HG03066 (cell line): ENCODE measurements around the gene CYFIP1.

ENCODE experiments used
- ATAC-seq: cut with Tn5 transposase; IDR thresholded peaks from one replicate; pipeline ENCODE4 v1.9.1; 2021; ENCODE audit warnings: low read depth; ENCODE audit not compliant: unreplicated experiment

CYFIP1 gene

DNA sequence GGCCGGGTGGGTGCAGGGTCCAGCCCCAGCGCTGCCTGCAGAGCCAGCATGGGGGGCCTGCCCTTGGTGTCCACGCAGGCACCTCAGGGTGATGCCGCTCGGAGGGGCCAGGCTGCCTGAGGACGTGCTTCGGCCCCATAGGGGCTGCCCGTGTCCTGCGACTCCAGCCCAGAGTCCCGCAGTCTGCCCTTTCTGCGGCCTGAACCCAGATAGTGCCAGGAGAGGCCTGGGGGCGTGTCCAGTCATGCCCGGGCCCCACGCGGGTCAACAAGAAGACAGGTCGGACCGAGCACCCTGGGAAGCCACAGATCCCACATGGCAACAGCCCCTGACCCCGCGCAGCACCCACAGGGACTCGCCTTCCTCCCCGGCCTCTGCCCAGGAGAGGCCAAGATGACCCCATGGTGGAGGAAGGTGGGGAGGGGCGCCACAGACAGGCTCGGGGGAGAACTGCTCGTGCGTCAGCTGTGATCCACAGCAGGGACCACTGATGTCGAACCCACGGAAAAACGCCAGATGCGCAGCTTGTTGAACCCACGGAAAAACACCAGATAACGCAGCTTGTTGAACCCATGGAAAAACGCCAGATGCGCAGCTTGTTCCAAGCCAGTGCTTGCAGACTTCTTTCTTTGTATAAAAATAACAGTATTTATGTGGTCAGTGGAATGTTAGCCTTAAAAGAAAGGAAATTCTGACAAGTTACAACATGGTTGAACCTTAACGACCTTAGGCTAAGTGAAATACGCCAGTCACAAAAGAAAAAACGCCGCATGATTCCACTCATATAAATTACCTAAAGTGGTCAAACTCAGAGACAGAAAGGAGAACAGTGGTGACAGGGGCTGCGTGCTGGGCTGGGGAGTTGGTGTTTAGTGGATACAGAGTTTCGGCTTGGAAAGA lies 28.5 kb downstream of the CYFIP1 start:
- no peak for ATAC-seq

DNA sequence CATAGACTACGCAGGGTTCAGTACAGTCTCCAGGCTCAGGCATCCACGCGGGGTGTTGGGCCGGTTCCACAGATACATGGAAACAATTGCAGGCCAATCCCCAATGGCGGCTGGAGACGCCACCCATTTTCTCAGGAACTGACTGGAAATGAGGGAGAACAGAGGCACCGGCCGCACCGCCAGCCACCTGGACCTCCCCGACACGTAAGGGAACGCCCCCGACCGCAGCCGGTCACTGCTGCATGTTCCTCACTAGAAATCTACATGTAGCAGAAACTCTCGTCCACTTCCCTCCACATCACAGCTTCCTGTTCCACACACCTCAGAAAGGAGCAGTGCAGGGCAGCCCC lies 29.2 kb downstream of the CYFIP1 start:
- ATAC-seq = no peak

DNA sequence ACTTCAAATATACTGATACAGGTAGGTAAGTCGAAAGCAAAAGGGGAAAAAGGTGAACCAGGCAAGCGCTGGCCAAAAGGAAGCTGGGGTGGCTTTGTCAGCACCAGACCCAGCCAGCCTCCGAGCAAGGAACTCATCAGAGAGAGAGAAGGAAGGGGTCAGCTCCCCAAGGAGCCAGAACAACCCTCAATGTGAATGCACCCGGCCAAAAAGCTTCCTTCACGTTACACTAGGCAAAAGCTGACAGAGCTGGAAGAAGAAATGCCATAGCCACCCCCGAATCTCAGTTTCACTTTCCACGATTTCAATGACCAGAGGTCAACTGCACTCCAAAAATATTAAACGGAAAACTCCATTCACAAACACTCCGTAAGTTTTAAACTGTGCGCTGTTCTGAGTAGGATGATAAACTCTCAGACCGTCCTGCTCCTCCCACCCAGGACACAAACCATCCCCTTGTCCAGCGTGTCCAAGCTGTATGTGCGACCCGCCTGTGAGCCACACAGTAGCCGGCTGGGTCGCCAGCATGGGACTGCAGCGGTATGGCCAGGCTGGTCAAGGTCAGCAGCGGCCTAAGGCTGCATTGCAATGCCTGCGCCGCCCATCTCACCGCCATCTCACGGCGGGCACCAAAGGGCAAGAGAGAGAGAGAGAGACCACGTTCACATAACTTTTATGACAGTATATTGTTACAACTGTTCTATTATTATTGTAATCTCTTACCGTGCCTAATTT lies 29.7 kb downstream of the CYFIP1 start:
- ATAC-seq = no peak

DNA sequence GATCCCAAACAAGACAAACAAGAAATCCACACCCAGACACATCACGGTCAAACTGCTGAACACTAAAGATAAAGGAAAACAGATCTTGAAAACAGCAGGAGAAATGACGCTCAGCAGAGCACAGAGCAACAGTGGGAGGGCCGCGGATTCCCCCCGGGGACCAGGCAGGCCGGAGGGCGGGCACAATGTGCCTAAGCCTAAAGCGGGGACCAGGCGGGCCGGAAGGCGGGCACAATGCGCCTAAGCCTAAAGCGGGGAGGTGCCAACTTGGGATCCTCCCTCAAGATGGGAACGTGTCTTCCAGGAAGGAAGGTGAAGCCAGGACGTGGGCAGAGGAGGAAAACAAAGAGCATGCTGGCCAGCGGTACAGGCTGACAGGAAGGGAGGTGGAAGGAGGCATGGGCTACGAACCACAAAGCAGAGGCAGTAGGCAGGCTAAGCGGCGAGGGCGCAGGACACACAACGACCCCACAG lies 31.1 kb downstream of the CYFIP1 start:
- peak; percentile 75 for ATAC-seq

DNA sequence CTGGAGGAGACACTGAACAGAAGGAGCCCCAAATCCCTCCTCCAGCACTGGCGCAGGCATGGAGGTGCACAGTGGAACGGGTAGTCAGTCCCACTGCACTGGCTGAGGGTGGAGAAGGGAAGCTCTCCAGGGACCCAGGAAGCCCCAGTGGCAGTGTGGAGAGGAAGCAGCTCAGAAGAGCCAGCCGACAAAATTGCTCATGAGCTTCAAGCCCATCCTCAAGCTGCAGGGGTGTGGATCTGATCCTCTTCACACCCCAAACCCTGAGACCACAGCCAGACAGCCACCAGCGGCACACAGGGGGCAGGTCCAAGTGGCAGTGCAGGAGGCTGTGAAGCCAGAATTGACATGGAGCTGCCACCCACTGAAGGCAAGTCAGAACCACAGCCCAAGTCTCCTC lies 32.1 kb downstream of the CYFIP1 start:
- ATAC-seq = no peak

DNA sequence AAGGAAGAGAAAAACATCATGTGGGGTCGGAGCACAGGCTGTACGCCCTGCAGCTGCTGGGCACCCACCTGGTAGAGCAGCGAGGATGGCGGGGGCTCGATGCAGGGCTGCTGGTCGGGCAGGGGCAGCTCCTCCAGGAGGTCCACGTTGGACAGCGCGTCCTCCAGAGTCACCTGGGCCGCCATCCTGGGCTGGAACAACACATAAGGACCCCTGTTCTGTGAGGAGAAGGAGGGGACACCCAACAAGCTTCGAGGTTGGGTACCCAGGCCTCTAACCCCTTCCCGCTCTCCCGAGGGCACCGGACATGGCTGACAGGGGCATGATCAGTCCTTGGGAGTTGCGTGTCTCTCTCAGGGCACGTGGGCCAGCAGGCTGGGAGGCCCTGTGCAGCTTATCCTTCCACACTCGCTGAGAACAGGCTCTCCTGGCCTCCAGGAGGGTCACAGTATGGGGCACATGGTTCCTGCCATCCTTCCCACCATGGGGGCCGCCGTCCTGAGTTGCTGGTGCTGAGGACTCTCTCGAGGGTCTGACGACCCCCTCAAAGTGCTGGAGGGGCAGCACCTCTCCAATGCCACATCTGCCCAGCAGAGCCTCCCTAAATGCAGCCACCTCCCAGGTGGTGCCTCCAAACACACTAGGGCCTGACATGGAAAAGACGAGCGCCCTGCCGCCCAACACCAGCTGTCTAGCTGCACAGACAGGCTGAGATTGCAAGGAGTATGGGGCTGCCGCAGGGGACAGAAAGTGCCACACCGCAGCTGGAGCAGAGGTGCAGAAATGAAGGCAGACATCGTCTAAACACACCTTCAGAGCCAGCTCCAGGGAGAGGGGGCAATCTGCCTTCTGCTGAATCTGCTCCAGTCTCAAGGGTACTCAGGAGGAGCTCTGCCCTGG lies 32.8 kb downstream of the CYFIP1 start:
- no peak for ATAC-seq

DNA sequence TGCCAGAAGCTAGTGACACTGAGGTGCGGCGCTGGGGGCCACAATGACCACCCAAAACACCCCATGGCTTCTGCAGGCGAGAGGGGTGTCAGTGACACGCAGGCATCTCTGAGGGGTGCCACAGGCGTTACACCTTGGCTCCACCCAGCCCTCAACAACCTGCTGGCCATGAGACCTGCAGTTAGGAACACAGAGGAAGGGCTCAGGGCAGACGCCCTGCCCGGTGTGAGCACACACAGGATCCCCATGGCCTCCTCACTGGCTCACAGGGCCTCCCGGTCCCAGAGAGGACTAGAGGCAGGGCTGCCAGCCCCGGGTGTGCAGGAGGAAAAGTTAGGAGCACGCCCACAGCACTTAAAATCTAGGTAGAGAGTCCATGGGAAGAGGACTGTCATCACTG lies 35.1 kb downstream of the CYFIP1 start:
- ATAC-seq = no peak

DNA sequence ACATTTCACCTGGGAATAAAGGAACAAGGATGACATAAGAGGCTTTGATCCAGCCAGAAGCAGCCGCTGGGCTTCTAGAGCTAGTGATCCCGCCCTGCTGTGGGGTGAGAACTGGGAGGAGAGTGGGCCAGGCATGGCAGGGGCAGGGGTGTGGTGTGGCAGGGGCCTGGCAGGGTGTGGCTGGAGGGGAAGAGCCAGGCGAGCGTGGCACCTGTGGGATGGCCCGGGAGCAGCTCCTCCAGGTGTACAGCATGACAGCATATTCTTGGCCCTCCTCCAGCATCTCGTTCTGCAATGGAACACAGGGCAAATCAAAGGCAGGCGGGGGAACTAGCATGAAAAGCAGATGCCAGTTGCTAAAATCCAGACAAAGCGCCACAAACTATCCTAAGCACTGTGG lies 35.5 kb downstream of the CYFIP1 start:
- ATAC-seq = no peak

DNA sequence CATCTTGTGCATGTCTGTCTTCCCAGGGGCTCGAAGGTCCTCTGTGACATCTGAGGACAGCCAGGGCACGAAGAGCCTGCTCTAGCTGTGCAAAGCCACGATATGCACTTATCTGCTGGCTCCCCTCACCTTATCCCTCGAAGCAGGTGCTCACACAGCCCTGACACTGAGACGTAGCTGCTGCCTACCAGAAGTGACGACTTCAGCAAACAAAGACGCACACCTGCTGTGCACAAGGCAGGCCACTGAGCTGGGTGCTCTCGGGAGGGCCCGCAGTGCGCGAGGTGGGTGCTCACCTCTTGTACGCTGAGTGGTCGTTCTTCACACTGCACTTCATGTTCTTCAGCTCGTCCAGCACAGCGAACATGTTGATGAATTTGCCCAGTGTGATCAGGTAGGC lies 37.3 kb downstream of the CYFIP1 start:
- no peak for ATAC-seq

DNA sequence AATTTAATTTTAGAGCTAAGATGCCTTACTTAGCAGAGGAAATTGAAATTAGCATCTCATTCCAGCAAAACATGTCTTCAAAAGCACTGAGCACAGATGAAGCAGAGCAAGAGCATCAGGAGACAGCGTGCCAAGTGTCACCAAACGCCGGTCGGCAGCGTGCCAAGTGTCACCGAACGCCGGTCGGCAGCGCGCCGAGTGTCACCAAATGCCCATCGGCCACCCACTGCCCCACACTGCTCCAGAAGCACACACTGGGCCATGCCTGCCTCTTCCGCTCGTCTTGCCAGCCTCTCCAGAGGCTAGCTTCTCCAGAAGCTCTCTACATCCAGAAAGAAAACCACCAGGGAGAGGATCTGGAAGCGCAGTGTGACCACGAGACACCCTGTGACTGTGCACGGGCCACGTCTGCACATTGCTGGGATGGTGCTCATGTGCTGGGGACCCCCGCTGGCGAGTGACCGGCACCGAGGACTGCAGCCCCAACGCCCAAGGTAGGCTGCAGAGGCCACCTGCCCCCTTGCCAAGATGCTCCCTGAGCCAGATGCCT lies 37.8 kb downstream of the CYFIP1 start:
- no peak for ATAC-seq

DNA sequence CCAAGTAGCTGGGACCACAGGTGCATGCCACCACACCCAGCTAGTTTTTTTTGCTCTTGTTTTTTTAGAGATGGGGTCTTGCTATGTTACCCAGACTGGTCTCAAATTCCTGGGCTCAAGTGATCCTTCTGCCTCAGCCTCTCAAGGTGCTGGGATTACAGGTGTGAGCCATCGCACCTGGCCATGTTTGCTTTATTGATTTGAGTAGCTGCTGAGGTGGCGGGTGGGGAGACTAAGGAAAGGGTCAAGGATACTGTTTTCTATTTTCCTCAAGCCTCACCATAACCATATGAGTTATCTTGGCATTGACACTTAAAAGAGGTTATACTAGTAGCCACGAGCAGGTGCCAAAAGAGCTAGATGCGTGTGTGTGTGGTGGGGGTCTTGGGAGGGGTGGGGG lies 39.0 kb downstream of the CYFIP1 start:
- ATAC-seq = no peak

DNA sequence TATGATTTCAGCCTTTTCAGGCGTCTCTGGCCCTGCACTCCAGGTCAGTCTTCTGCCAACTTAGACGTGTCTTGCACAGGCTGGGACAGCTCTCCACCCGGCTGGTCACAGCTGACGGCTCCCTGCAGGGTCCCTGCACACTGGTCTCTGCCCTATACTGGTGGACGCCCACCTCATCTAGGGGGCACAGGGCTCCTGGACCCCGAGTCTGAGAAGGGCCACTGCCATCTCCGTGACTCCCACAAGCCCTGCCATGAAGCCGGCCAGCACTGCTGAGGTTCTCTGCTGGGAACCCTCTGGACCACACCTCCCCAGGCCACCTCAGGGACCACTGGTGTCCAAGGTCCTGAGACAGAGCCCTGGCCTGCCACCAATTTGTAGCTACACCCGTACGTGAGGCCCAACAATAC lies 40.5 kb downstream of the CYFIP1 start:
- ATAC-seq = no peak

DNA sequence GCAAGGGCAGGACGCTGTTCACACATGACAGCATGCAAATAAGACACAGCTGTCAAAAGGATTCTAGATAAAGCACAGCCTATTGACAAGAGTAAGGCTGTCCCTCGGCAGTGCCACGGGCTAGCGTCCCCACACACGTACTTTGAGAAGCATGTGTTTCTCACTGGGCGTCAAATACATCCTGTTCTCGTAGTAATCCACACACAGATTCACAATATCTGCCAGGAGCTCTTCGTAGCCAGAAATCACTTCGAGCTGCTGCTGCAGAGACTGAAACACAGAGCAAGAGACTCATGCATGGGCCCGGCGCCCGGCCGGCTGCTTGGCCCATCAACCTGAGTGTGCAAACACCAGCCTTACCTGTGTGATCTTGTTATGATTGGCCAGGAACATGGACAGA lies 41.1 kb downstream of the CYFIP1 start:
- no peak for ATAC-seq

DNA sequence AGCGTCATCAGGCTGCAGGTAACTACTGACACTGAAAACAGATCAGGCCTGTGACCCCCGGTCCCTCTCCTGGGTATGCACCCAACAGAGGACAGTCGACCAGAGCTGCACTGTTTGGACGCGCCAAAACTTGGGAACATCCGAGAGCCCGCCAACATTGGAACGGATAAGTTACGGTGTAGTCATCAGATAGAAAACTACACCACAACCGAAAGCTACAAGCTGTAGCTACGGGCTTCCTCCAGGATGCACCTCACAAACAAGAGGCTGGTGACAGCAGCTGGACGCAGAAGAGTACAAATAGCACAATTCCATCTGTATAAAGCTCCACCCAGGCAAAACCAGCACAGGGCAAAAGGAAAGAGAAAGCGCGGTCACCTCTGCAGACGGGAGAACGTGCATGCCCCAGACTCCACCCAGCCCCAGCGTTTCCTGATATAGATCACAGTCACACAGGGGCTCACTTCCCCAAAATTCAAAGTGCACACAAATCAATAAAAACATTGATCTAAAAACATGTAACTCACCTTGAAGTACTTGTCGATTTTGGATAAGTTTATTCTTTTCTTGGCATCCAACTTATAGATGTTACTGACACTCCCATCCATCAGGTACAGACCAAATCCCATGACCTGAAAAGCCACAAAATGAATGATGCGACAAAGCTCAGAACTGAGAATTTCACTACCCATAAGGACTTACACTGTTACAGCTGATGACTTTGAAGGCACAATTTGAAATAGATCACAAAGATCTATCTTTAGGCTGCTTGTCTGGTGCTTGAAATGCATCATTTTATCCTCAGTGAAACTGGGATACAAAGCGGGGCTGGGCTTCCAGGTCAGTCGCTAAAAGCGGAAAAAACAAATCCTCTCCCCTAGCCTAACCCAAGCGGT lies 43.3 kb downstream of the CYFIP1 start:
- ATAC-seq = peak; percentile 98

DNA sequence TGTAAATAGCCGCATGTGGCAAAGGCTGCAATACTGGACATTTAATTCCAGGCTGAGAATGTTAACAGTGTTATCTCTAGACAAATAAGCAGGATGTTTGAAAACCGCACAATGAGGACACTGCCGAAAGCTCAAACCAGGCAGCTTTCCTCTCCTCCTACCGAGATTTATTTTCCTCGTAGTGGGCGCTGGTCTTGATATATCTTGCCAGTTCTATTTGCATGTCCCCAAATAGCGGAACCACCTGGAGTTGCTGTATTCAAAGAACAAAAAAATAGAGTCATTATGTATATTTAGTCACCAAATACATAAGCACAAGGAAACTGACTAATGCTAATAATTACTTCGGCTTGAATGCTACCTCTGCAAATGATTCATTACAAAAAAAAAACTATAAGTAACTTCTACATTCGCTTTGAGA lies 46.5 kb downstream of the CYFIP1 start:
- ATAC-seq = no peak

DNA sequence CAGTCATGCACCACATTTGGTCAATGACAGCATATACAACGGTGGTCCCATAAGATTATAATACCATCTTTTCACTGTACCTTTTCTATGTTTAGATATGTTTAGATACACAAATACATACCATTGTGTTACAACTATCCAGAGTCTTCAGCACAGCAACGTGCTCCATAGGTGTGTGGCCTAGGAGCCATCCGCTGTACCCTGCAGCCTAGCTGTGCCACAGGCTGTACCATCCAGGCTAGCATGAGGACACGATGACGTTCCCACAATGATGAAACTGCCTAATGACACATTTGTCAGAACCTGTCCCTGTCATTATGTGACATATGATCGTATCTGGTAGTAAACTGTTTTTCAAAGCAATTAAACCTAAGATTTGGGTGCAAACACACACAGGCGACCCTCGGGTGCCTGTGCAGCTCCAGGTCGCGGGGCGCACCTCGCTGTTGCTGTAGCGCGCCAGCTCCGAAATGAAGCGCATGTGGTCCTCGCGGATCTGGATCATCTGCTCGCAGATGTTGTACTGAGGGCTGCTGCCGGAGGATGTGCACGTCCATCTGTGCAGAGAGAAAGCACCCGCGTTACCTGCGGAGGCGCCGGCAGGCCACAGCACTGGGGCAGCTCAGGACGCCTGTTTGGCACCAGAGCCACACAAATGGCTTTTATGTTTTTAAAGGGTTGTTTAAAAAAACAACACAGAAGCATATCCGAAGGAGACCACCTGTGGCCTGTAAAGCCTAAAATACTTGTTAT lies 48.2 kb downstream of the CYFIP1 start:
- ATAC-seq = no peak

DNA sequence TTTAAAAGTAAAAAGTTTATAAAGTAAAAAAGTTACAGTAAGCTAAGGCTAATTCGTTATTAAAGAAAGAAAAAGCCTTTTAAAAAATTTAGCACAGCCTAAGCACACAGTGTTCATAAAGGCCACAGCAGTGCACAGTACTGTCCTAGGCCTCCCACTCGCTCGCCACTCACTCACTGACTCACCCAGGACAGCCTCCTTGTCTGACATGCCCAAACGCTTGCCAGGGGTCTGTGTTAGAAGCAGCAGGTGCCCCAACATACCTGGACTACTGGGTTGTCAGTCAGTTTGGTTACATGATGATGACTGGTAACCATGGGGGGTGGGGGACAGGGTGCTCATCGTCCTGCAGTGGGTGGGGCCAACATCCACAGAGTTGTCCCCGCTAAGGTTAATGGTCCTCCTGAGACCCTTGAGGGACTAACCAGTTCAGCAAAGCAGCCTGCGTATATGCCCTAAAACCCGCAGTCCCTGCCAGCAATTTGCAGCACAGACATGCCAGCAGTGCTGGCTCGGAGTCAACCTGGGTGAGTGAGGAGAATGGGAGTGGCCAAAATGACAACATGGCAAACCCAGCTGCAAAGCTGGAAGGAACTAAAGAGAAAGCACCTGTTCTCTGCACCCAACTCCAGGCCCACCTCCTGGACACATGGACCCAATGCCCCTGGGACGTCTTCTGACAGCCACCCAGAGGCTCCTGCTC lies 49.2 kb downstream of the CYFIP1 start:
- no peak for ATAC-seq

DNA sequence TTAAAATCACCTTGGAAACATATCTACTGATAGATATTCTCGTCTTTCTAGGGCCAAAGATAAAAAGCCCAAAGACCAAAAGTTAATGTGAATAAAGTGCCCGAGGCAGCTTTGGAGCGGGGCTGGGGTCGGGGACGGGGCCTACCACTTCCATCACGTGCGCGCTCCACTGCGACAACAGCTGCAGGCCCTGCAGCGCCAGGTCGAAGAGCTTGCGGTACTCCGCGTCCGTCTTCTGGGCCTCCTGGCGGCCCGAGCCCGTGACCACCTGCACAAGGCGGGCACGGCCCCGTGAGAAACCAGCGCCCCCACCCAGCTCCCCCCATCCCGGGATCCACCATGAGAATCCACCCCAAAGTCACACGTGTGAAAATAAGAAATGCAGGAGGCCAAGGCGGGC lies 52.4 kb downstream of the CYFIP1 start:
- ATAC-seq = no peak
